HG03196 (cell line): ENCODE results near the gene DRICH1.
"Not testable (repeated sequence)": the region's sequence is repeated elsewhere in the genome, so short reads cannot be mapped to it uniquely, and the experiment has no call there.

ENCODE experiments used
- ATAC-seq: cut with Tn5 transposase; IDR thresholded peaks from one replicate; pipeline ENCODE4 v1.9.1; 2021; ENCODE audit not compliant: unreplicated experiment

Gene DRICH1

GRCh38 chr22:23651676-23652075, 19.6 kb upstream of the DRICH1 start:
- no peak for ATAC-seq

- ATAC-seq = no peak
Measured at GRCh38 chr22:23649071-23649501, 17.0 kb upstream of the DRICH1 start.

GRCh38 chr22:23646526-23646925, 14.4 kb upstream of the DRICH1 start:
- not testable (repeated sequence) for ATAC-seq

- ATAC-seq = not testable (repeated sequence)
Measured at GRCh38 chr22:23640206-23640605, 8.1 kb upstream of the DRICH1 start.

DNA sequence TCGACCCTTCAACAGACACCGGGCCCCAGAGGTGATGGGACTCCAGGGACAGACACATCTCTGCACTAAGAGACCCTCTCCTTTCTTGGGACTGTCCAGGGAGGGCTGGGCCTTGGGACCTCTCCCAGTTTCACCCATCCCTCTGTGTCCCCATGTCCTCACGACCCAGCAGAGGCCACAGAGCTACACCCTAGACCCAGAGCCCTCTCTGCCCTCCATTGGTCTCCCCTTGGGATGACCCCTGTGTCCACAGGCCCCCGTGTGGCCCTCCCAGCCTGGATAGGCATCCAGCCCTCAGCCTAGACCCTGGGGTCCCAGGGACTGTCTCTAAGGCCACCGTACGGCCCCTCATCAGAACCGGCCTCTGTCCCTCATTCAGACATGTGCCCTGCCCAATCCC, 7.5 kb upstream of the DRICH1 start:
- ATAC-seq = no peak

DNA sequence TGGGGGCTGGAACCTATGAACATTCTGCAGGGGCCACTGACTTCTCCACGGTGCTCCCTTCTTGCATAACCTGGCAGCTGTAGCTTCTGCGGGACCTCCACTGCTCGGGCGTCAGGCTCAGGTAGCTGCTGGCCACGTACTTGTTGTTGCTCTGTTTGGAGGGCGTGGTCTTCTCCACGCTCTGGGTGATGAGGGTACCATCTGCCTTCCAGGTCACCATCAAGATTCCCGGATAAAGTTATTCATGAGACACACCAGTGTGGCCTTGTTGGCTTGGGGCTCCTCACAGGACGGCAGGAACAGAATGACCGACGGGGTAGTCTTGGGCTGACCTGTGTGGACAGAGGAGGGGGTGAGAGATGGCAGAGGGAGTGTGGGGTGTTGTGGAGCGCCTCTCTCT, 6.5 kb upstream of the DRICH1 start:
- ATAC-seq = no peak

- ATAC-seq = not testable (repeated sequence)
Measured at GRCh38 chr22:23635291-23635690, 3.2 kb upstream of the DRICH1 start.

DNA sequence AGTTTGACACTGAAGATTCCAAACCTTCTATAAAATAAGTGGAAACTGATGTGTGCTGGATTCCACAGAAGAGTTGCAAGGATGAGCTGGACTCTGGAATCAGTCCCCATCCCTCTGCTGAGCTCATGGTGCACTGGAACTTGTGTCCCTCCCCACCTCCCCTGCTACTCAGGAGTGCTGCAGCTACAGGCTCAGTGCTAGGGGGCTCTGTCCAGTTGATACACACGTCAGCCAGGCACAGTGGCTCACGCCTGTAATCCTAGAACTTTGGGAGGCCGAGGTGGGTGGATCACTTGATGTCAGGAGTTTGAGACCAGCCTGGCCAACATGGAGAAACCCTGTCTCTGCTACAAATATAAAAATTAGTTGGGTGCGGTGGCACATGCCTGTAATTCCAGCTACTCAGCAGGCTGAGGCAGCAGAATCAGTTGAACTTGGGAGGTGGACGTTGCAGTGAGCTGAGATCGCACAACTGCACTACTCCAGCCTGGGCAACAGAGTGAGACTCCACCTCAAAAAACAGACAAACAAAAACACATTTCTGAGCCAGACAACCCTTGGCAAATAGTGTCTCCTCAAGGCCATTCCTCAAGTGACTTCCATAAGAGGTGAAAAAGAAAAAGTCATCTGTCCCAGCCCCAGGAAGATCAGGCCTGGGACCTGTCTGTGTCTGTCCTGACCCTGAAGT, 3.9 kb downstream of the DRICH1 start:
- not testable (repeated sequence) for ATAC-seq

DNA sequence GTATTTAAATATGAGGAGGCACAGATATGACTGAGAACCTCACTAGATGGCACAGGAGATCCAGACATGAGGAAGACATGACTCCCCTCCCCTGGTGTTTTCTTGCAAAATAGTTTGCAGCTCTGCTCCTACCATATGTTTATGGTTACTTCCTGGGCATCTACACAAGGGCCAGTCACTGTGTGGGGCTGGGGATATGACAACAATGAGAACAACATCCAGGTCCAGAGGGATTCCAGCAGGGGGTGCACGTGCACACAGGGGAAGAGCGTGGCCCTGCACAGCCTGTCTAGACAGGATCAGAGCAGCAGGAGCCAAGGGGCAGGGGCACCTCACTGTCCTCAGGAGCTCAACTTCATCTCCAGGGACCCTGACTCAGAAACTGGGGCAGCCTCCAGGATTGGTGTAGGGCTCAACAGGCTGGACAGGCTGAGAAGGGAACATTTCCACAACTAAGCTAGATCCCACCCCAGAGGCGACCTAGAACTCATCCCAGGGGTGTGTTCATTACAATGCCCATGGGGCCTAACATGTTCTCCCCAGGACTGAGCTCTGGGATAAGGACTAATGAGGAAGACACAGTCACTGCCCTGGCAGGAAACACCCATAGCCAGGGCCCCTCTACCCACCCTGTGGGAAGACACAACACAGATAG, 4.6 kb downstream of the DRICH1 start:
- not testable (repeated sequence) for ATAC-seq

DNA sequence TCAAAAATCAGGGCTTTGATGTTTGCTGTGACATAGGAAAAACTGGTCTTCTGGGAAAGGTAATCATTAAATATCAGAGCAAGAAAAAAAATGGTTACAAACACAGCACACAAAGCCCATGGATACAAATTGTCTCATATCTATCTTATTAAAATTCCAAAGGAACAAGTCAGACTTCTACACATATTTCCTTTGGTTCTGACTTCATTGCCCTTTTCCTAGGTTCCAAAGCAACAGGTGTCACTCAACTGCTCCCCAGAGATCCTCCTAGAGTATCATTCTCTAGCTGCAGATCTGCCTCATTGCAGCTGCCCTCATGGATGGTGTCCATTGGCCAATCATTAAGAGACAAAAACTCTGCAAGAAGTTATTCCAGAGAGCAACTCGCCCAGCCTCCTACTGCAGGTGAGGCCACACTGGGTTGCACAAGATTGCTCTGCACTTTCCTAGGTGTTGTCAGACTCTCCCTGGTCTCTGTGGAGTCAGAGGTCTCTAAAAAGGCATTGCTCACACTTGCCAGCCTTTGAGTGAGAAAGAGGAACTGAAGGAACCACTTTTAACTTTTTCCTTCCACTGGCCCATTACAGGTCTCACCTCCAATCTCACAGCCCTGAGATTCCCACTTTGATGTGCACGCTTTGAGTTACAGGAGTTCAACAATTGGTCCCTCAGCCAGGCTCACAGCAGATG, 5.7 kb downstream of the DRICH1 start:
- no peak for ATAC-seq

GRCh38 chr22:23622634-23623033, 9.5 kb downstream of the DRICH1 start:
- no peak for ATAC-seq

- ATAC-seq = not testable (repeated sequence)
Measured at GRCh38 chr22:23621916-23622315, 10.2 kb downstream of the DRICH1 start.

- ATAC-seq = no peak
Measured at GRCh38 chr22:23621082-23621780, 10.9 kb downstream of the DRICH1 start.

- no peak for ATAC-seq
Measured at GRCh38 chr22:23613193-23613972, 18.7 kb downstream of the DRICH1 start.

DNA sequence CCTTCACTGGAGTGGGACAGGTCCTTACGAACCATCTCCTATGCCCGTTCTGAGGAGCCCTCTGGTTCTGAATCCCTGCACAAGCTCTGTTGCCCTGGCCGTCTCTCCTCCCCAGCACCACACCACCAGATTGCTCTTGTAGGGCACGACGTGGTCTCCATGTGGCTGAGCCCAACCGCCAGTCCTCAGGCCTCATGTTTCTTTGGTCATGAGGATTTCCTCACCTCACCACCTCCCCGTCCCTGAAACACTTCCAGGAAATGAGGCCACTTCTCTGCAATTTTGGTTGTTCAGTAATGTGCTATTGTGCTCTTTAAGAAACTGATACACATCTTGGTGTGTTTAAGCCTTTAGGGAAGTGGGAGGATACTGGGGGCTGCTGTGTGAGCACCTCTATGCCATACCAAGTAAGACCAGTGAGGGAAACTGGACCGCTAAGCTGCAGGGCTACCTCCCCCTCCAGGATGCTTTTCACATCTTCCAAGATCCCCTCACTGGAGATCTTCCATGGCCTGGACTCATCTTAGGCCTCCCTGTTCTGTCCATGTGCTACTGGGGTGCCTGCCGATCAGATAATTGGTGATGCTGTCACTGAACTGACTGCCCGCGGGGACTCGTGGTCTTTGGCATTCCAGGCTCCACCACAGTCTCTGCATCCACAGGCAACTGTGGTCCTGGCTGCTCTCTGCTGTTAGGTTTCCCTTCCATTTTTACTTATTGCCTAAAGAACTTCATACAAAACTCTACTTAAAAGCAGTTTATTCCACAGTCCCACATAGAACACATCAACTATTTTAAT, 21.9 kb downstream of the DRICH1 start:
- no peak for ATAC-seq

GRCh38 chr22:23608583-23608982, 23.5 kb downstream of the DRICH1 start:
- ATAC-seq = no peak

- no peak for ATAC-seq
Measured at GRCh38 chr22:23606204-23607131, 25.7 kb downstream of the DRICH1 start.

- no peak for ATAC-seq
Measured at GRCh38 chr22:23604939-23605712, 27.0 kb downstream of the DRICH1 start.
